Mucosa of descending colon (tissue), 3 donors: ENCODE data around the gene TMEM168. TPM values are rescaled to one million over a fixed set of nuclear protein-coding genes. Genes with fewer than 3 reads are reported as not detected.
"Not testable (repeated sequence)": the region's sequence is repeated elsewhere in the genome, so short reads cannot be mapped to it uniquely, and the experiment has no call there.

ENCODE experiments used
- ATAC-seq: fragments of 200-7000 bp; cut with Tn5 transposase; one replicate; pipeline ENCODE4 v1.9.1; 2020; ENCODE audit warnings: mild to moderate bottlenecking, moderate library complexity
- DNase-seq, 3 donors: peaks; one replicate each; pipeline ENCODE4 v3.0.0-alpha.2; 2020
- H3K36me3 ChIP-seq: fragments of 200-600 bp; one replicate; pipeline ENCODE4 v1.8.0; 2021; ENCODE audit warnings: low read depth, mild to moderate bottlenecking
- H3K4me1 ChIP-seq: fragments of 200-600 bp; one replicate; pipeline ENCODE4 v1.8.0; 2021; ENCODE audit warnings: low read depth, mild to moderate bottlenecking
- H3K4me3 ChIP-seq: fragments of 200-600 bp; one replicate; pipeline ENCODE4 v1.8.0; 2021; ENCODE audit warnings: mild to moderate bottlenecking
- H3K9me3 ChIP-seq: fragments of 200-600 bp; one replicate; pipeline ENCODE4 v1.8.0; 2021; ENCODE audit warnings: mild to moderate bottlenecking
- intact Hi-C, 2 donors: fragments of 100-400 bp; cut with DNase I in 1 of 2; cut with micrococcal nuclease in 1 of 2; formaldehyde crosslinking; loops; one replicate each; pipeline versions ENCODE4 v1.11.0 to v1.11.1; 2022; cut with DNase I, micrococcal nuclease
- total RNA-seq, 3 donors: library from RNA; stranded (reverse); fragmentation: NEBNext Ultra II Directional in 2 of 3; extraction: Animal tissue kit (Norgen Biotek cat#: 25700) in 2 of 3; gene quantifications; one replicate each; pipeline versions ENCODE4 v1.2.1 to v1.2.4, GENCODE V29; 2021 to 2023
- TF ChIP-seq, protein P1 (sequence below): fragments of 200-600 bp; IDR thresholded peaks from one replicate; pipeline ENCODE4 v1.8.0; 2022; ENCODE audit warnings: antibody characterized with exemption, mild to moderate bottlenecking
- donor health status: DM: no; HTN: no; CAD: no; lungs with moderate emphysema.
- donor health status: DM: no; HTN: no; CAD: no.
- donor health status: DM: no; HTN: yes; CAD: no.

The TMEM168 gene
- total RNA-seq, 3 donors from 2014 or later: 29.1 to 53.0 (median 46.2) TPM

DNA sequence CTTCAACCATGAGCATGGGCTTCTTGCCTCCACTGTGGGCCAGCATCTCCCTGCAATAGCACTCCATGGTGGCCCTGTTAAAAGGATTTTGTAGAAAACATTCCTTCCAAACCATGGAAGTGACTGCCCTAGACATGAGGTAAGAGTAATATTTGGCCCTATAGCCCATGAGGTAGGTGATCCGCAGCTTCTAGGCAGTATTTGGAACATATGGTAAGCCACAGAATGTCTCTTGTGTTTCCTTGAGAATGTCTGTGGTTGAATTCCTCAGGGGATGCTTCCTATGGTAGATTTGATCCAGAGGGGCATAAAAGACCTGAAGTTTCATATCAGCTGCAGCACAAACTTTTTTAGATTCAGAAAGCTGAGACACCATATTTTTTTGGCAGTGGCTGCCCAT, 54.9 kb downstream of the TMEM168 start:
- Histone ChIP-seq H3K4me1 (no peaks in the 10 kb centered on the region), H3K9me3 (peaks cover 37% of the 10 kb centered on the region), H3K4me3 (no peak overlapping the region), H3K36me3 (no peaks in the 10 kb centered on the region)
- no peak for ATAC-seq
- TF ChIP-seq, protein P1, sequence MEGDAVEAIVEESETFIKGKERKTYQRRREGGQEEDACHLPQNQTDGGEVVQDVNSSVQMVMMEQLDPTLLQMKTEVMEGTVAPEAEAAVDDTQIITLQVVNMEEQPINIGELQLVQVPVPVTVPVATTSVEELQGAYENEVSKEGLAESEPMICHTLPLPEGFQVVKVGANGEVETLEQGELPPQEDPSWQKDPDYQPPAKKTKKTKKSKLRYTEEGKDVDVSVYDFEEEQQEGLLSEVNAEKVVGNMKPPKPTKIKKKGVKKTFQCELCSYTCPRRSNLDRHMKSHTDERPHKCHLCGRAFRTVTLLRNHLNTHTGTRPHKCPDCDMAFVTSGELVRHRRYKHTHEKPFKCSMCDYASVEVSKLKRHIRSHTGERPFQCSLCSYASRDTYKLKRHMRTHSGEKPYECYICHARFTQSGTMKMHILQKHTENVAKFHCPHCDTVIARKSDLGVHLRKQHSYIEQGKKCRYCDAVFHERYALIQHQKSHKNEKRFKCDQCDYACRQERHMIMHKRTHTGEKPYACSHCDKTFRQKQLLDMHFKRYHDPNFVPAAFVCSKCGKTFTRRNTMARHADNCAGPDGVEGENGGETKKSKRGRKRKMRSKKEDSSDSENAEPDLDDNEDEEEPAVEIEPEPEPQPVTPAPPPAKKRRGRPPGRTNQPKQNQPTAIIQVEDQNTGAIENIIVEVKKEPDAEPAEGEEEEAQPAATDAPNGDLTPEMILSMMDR: no peak
- no peak for DNase-seq
- intact Hi-C loops: no loop called here

DNA sequence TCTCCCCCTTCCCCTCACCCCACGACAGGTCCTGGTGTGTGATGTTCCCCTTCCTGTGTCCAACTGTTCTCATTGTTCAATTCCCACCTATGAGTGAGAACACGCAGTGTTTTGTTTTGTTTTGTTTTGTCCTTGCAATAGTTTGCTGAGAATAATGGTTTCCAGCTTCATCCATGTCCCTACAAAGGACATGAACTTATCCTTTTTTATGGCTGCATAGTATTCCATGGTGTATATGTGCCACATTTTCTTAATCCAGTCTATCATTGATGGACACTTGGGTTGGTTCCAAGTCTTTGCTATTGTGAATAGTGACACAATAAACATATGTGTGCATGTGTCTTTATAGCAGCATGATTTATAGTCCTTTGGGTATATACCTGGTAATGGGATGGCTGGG, 58.9 kb downstream of the TMEM168 start:
- H3K4me1 ChIP-seq, DNase-seq, H3K36me3 ChIP-seq, intact Hi-C loops, H3K4me3 ChIP-seq, ATAC-seq: not testable (repeated sequence)
- peaks cover 54% of the 10 kb centered on the region for H3K9me3 ChIP-seq

DNA sequence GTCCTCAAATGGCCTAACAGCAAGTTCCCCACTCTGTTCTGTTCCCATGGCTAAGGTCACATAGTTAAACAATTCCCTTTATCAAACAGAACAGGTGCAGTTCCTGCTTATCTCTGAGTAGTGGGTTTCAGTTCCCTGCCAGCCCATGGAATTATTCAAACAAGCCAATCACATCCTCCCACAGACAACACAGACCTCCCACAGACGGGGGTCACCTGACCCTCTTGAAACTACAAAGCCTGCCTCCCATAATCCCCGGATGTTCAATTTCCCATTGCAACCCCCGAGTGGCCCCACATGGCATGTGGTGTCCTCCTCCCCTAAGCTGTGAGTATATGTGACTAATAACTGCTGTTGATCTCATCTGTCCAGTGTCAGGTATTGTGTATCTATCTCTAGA, 64.1 kb downstream of the TMEM168 start:
- Histone ChIP-seq H3K4me1 (no peaks in the 10 kb centered on the region), H3K9me3 (peaks cover 25% of the 10 kb centered on the region), H3K36me3 (no peaks in the 10 kb centered on the region), H3K4me3 (no peak overlapping the region)
- TF ChIP-seq, protein P1: no peak
- intact Hi-C loops: no loop called here
- ATAC-seq (no peak), DNase-seq (no peak)

DNA sequence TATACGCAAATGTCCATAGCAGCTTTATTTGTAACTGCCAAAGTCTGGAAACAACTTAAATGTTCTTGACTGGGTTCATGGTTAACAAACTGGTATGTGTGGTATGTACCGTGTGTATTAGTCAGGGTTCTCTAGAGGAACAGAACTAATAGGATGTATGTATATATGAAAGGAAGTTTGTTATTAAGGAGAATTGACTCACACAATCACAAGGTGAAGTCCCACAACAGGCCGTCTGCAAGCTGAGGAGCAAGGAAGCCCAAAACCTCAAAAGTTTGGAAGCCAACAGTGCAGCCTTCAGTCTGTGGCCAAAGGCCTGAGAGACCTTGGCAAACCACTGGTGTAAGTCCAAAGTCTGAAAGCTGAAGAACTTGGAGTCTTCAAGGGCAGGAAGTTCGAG, 66.8 kb downstream of the TMEM168 start:
- ATAC-seq: no peak
- Histone ChIP-seq H3K9me3 (peaks cover 8% of the 10 kb centered on the region), H3K4me1 (no peaks in the 10 kb centered on the region), H3K4me3 (no peak overlapping the region), H3K36me3 (no peaks in the 10 kb centered on the region)
- TF ChIP-seq, protein P1: no peak
- intact Hi-C loops: no loop called here
- DNase-seq: no peak

DNA sequence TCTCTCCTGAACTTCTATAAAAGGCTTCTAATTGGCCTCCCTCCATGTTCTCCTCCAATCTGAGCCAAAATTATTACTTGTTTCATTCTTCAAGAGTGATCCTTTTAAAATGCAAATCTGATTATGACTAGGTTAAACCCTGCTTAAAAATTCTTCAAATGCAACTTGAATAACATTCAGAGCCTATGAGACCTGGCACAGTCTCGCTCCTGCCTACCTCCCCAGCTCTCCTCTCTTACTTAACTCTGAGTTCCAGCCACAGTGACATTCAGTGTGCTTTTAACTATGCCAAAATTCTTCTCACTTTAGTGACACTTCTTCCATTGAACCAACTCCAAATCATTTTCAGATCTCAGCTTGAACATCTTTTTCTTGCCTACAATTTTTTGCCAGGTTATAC, 68.8 kb downstream of the TMEM168 start:
- Histone ChIP-seq H3K4me3 (no peak overlapping the region), H3K9me3 (no peaks in the 10 kb centered on the region), H3K36me3 (no peaks in the 10 kb centered on the region), H3K4me1 (no peaks in the 10 kb centered on the region)
- TF ChIP-seq, protein P1: no peak
- DNase-seq: no peak
- no peak for ATAC-seq
- intact Hi-C loops: no loop called here

DNA sequence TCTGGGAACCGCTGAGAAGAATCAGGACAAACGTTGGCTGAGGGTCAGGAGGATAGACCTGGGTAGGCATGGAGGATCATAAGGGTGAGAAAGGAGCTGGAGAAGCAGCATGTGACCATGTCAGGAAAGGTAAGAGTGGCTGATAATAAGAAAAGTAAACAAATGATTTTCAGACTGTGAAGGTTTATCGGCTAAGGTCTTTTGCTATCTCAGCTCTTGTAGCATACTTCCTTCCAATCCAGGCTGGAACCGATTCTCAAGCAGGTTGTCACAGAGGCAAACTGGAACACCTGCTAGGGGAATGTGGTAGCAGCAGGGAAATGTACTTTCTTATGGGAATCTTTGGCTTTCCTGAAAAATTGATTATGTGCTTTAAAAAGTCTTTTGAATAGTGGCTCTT, 74.7 kb downstream of the TMEM168 start:
- H3K36me3 ChIP-seq: no peaks in the 10 kb centered on the region
- H3K9me3 ChIP-seq: no peaks in the 10 kb centered on the region
- intact Hi-C loops: no loop called here
- ATAC-seq (no peak), DNase-seq (no peak)
- TF ChIP-seq, protein P1: no peak
- no peak overlapping the region for H3K4me3 ChIP-seq
- no peaks in the 10 kb centered on the region for H3K4me1 ChIP-seq
